Measurements from ENCODE around the gene NQO1. TPM values are rescaled to one million over a fixed set of nuclear protein-coding genes. Genes with fewer than 3 reads are reported as not detected.
A peak's percentile ranks its signal among the peaks of the same experiment; 100 is the strongest.

Gene NQO1
- total RNA-seq, 3 donors from 2014 or later (not counting 1 experiment from before 2014, with no cell fraction given) = 4.0 to 4.8 (median 4.5) TPM

DNA sequence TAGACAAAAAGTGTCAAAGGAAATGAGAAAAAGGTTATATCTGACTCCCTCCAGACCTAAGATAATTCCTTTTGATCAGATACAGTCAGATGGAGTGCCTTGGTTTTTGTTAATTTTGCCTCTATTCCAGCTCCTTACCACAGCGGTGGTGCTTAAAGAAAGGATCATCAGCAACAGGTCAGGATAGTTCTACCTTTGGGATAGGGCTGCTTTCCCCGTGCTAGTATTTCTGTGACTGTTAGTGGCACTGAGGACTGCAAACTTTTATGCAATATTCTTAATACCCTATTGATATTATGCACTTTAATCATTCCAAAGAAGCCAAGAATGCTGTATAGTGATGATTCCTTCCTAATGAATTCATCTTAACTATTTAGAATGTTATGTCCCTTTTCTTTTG lies 24.5 kb downstream of the NQO1 start:
- 100% methylated on average over 1 of the region's 2 CpGs for WGBS (ENCODE audit: insufficient coverage)
- no peak overlapping the region for H3K4me3 Mint-ChIP-seq
- H3K27ac Mint-ChIP-seq = no peak overlapping the region
- no peaks in the 10 kb centered on the region for H3K4me1 ChIP-seq (ENCODE audit: control insufficient read depth, insufficient read depth, low read length)
- H3K4me1 Mint-ChIP-seq = no peaks in the 10 kb centered on the region
- H3K9me3 Mint-ChIP-seq = no peaks in the 10 kb centered on the region
- H3K9me3 ChIP-seq (ENCODE audit: control insufficient read depth, insufficient read depth, low read length) = no peaks in the 10 kb centered on the region
- intact Hi-C loops (cut with micrococcal nuclease) = loop anchor here (10.0 kb wide), 1 partner anchor 953 kb away; no protein-coding TSS in a partner anchor
- peaks cover 35% of the 10 kb centered on the region for H3K36me3 ChIP-seq (ENCODE audit: control insufficient read depth, insufficient read depth, low read length)
- TF ChIP-seq CTCF (IDR thresholded peaks at IDR 0.05) = no peak
- H3K27me3 ChIP-seq (ENCODE audit: control insufficient read depth, insufficient read depth, low read length) = no peaks in the 10 kb centered on the region
- no peaks in the 10 kb centered on the region for H3K27me3 Mint-ChIP-seq (ENCODE audit: low read depth in 2 of 2)
- H3K36me3 Mint-ChIP-seq = no peaks in the 10 kb centered on the region
- H3K4me3 ChIP-seq (ENCODE audit: low read length) = no peak overlapping the region
- H3K27ac ChIP-seq (ENCODE audit: low read length) = no peak overlapping the region
- ATAC-seq (no peak), DNase-seq (no peak)

- intact Hi-C loops (cut with micrococcal nuclease) = loop anchor here (10.0 kb wide), 1 partner anchor 953 kb away; no protein-coding TSS in a partner anchor
- no peak overlapping the region for H3K4me3 ChIP-seq (ENCODE audit: low read length)
- H3K27me3 ChIP-seq (ENCODE audit: control insufficient read depth, insufficient read depth, low read length) = no peaks in the 10 kb centered on the region
- peaks cover 39% of the 10 kb centered on the region for H3K36me3 ChIP-seq (ENCODE audit: control insufficient read depth, insufficient read depth, low read length)
- H3K4me1 ChIP-seq (ENCODE audit: control insufficient read depth, insufficient read depth, low read length) = no peaks in the 10 kb centered on the region
- Mint-ChIP-seq H3K27ac (no peak overlapping the region), H3K4me3 (no peak overlapping the region), H3K9me3 (no peaks in the 10 kb centered on the region), H3K4me1 (no peaks in the 10 kb centered on the region), H3K27me3 (ENCODE audit: low read depth in 2 of 2) (no peaks in the 10 kb centered on the region), H3K36me3 (no peaks in the 10 kb centered on the region)
- DNase-seq = no peak
- H3K27ac ChIP-seq (ENCODE audit: low read length) = no peak overlapping the region
- no peak for ATAC-seq
- TF ChIP-seq CTCF (IDR thresholded peaks at IDR 0.05) = no peak
- no peaks in the 10 kb centered on the region for H3K9me3 ChIP-seq (ENCODE audit: control insufficient read depth, insufficient read depth, low read length)
Observed at GRCh38 chr16:69701452-69701851, 24.9 kb downstream of the NQO1 start.

- peak overlapping the region in 1 of 2 donors; percentile 53 for H3K27ac Mint-ChIP-seq
- no peak overlapping the region for H3K27ac ChIP-seq (ENCODE audit: low read length)
- TF ChIP-seq CTCF (IDR thresholded peaks at IDR 0.05) = no peak
- peaks cover 8% of the 10 kb centered on the region for H3K36me3 Mint-ChIP-seq
- no CpG with 5 or more reads among the region's 1 CpG for WGBS (ENCODE audit: insufficient coverage)
- intact Hi-C loops (cut with micrococcal nuclease) = loop anchor here (10.0 kb wide), 1 partner anchor 955 kb away; no protein-coding TSS in a partner anchor
- no peaks in the 10 kb centered on the region for H3K4me1 ChIP-seq (ENCODE audit: control insufficient read depth, insufficient read depth, low read length)
- H3K4me1 Mint-ChIP-seq = no peaks in the 10 kb centered on the region
- H3K9me3 ChIP-seq (ENCODE audit: control insufficient read depth, insufficient read depth, low read length) = no peaks in the 10 kb centered on the region
- DNase-seq = no peak
- no peaks in the 10 kb centered on the region for H3K27me3 ChIP-seq (ENCODE audit: control insufficient read depth, insufficient read depth, low read length)
- no peak overlapping the region for H3K4me3 ChIP-seq (ENCODE audit: low read length)
- no peak overlapping the region for H3K4me3 Mint-ChIP-seq
- H3K27me3 Mint-ChIP-seq (ENCODE audit: low read depth in 2 of 2) = no peaks in the 10 kb centered on the region
- H3K36me3 ChIP-seq (ENCODE audit: control insufficient read depth, insufficient read depth, low read length) = peaks cover 49% of the 10 kb centered on the region
- no peak for ATAC-seq
- no peaks in the 10 kb centered on the region for H3K9me3 Mint-ChIP-seq
Observed at GRCh38 chr16:69699915-69700314, 26.4 kb downstream of the NQO1 start.

DNA sequence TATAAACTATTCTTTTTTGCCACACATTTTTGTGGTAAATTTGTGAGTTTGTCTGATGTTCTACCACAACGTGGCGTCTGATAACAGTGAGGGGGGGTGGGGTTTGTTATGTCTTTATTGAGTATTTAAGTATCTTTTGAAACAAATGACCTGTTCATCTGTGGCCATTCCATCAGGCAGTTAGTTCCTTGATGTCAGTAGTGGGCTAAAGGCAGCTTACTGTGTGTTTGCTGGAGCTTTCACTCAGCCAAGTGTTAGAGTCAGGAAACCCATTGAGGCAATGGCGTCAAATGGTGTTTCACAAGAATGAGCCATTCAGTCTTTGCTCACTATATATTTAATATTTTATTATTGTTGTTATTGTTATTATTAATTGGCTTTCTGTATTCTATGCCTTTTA lies 28.0 kb downstream of the NQO1 start:
- peaks cover 16% of the 10 kb centered on the region for H3K36me3 Mint-ChIP-seq
- peaks cover 57% of the 10 kb centered on the region for H3K36me3 ChIP-seq (ENCODE audit: control insufficient read depth, insufficient read depth, low read length)

More for the DNA sequence above, 28.0 kb downstream of the NQO1 start:
- H3K4me1 Mint-ChIP-seq = no peaks in the 10 kb centered on the region
- H3K4me1 ChIP-seq (ENCODE audit: control insufficient read depth, insufficient read depth, low read length) = no peaks in the 10 kb centered on the region
- H3K27me3 ChIP-seq (ENCODE audit: control insufficient read depth, insufficient read depth, low read length) = no peaks in the 10 kb centered on the region
- H3K4me3 ChIP-seq (ENCODE audit: low read length) = no peak overlapping the region
- H3K27ac Mint-ChIP-seq = no peak overlapping the region
- no peak overlapping the region for H3K4me3 Mint-ChIP-seq
- no peaks in the 10 kb centered on the region for H3K9me3 ChIP-seq (ENCODE audit: control insufficient read depth, insufficient read depth, low read length)
- no peak for DNase-seq
- ATAC-seq = no peak
- H3K27ac ChIP-seq (ENCODE audit: low read length) = no peak overlapping the region
- no peaks in the 10 kb centered on the region for H3K27me3 Mint-ChIP-seq (ENCODE audit: low read depth in 2 of 2)
- TF ChIP-seq CTCF (IDR thresholded peaks at IDR 0.05) = no peak
- intact Hi-C loops (cut with micrococcal nuclease) = no loop called here
- 100% methylated on average over 2 of the region's 3 CpGs for WGBS (ENCODE audit: insufficient coverage)
- no peaks in the 10 kb centered on the region for H3K9me3 Mint-ChIP-seq

All from natural killer cell (primary cell).